ENCODE measurements around the gene TTN. TPM values are rescaled to one million over a fixed set of nuclear protein-coding genes. Genes with fewer than 3 reads are reported as not detected.

The TTN gene
- total and polyA plus RNA-seq, 2 of the 8 experiments (the other 6 are each of a cell fraction or from before 2014, with no cell fraction given) = 0.30 to 9.7 TPM

GRCh38 chr2:178756343-178756742 is 50.9 kb downstream of the TTN start:
- no peaks in the 10 kb centered on the region for H3K79me1 ChIP-seq (ENCODE audit: low read depth, low read length)
- no peaks in the 10 kb centered on the region for H3K79me2 ChIP-seq (ENCODE audit: control insufficient read depth in 1 of 2, insufficient read depth in 2 of 2, low read length in 2 of 2)
- H4K5ac ChIP-seq (ENCODE audit: insufficient read length, low read depth, low read length) = no peak overlapping the region
- H4K91ac ChIP-seq (replicated peaks; ENCODE audit: insufficient read length, low read length) = no peak overlapping the region
- H3K14ac ChIP-seq (ENCODE audit: insufficient read length) = no peak overlapping the region
- H2BK120ac ChIP-seq (replicated peaks; ENCODE audit: low read depth, low read length) = no peak overlapping the region
- no peaks in the 10 kb centered on the region for H3K36me3 ChIP-seq (ENCODE audit: control insufficient read depth in 2 of 4, insufficient read depth in 4 of 4, low read length in 3 of 4)
- WGBS, 2 experiments (ENCODE audit: extremely low coverage in 1 of 2, insufficient coverage in 1 of 2, insufficient read length in 1 of 2, insufficient replicate concordance in 2 of 2, low coverage in 1 of 2, low lambda C conversion rate in 2 of 2, missing lambda C conversion rate in 1 of 2) = 93% methylated on average over 7 of the region's 7 CpGs; no CpG with 5 or more reads in 1 of the 2 experiments
- no peak overlapping the region for H3K4ac ChIP-seq (replicated peaks; ENCODE audit: insufficient read length, low read depth, low read length)
- no peak overlapping the region for H2BK12ac ChIP-seq (ENCODE audit: low read depth, low read length)
- H3K27me3 ChIP-seq (replicated peaks in 1 of 4; ENCODE audit: control insufficient read depth in 3 of 4, extremely low read depth in 1 of 4, insufficient read depth in 3 of 4, low read length in 3 of 4) = no peaks in the 10 kb centered on the region
- H2BK20ac ChIP-seq (ENCODE audit: low read length) = no peak overlapping the region
- no peak overlapping the region for H2AFZ ChIP-seq (ENCODE audit: low read length)
- H3K4me2 ChIP-seq (ENCODE audit: insufficient read depth in 1 of 2, low read depth in 2 of 2, low read length in 2 of 2) = no peak overlapping the region
- H3K9me3 ChIP-seq (ENCODE audit: insufficient read depth in 2 of 2, low read depth in 1 of 2, low read length in 1 of 2) = no peaks in the 10 kb centered on the region
- H4K8ac ChIP-seq (ENCODE audit: extremely low read depth, insufficient read depth, low read length) = no peak overlapping the region
- ChIA-PET POLR2A (ENCODE audit: partially characterized antibody) (no interaction called here), CTCF (ENCODE audit: partially characterized antibody) (interaction anchor here (0.7 to 1.4 kb wide), 2 partner anchors 11 to 16 kb away, joined by 3 read pairs; no protein-coding TSS in a partner anchor)
- no peak overlapping the region for H2BK5ac ChIP-seq (ENCODE audit: low read depth, low read length)
- no peak overlapping the region for H3K4me3 ChIP-seq (ENCODE audit: extremely low read depth in 1 of 4, insufficient read depth in 2 of 4, low read depth in 3 of 4, low read length in 4 of 4)
- no peak overlapping the region for H3K27ac ChIP-seq (ENCODE audit: low read depth, low read length)
- H3K4me1 ChIP-seq (replicated peaks in 1 of 4; ENCODE audit: control insufficient read depth in 3 of 4, insufficient read depth in 4 of 4, low read length in 3 of 4) = no peaks in the 10 kb centered on the region
- no peaks in the 10 kb centered on the region for H3K23me2 ChIP-seq (ENCODE audit: low read depth, low read length)
- no peak overlapping the region for H2BK15ac ChIP-seq (ENCODE audit: low read length)
- H3K18ac ChIP-seq (ENCODE audit: extremely low read depth, low read length) = no peak overlapping the region
- no peak overlapping the region for H3K56ac ChIP-seq (replicated peaks; ENCODE audit: insufficient read length, low read depth, low read length)
- FAIRE-seq (no peak), DNase-seq (ENCODE audit: low read depth in 1 of 2, low spot score in 2 of 2) (no peak)
- H2AK5ac ChIP-seq (ENCODE audit: low read depth, low read length) = no peak overlapping the region
- peaks cover 0 to under 1% of the 10 kb centered on the region in 2 experiments for H4K20me1 ChIP-seq (replicated peaks in 1 of 2; ENCODE audit: control insufficient read depth in 1 of 2, insufficient read depth in 2 of 2, low read length in 2 of 2)
- no peak overlapping the region for H3K9ac ChIP-seq (replicated peaks in 1 of 4; ENCODE audit: extremely low read depth in 1 of 4, low read depth in 3 of 4, low read length in 3 of 4)
- H3K23ac ChIP-seq (ENCODE audit: insufficient read length) = no peak overlapping the region
- TF ChIP-seq CTBP2 (IDR thresholded peaks at IDR 0.05; ENCODE audit: borderline replicate concordance, insufficient read depth, insufficient read length, low read length) = no peak
- no peak for TF ChIP-seq CEBPB (IDR thresholded peaks at IDR 0.05; ENCODE audit: low read depth, low read length)
- TF ChIP-seq TBP (IDR thresholded peaks at IDR 0.05; ENCODE audit: low read depth, low read length) = no peak
- TF ChIP-seq ASH2L (IDR thresholded peaks at IDR 0.05; ENCODE audit: low read length) = no peak
- no peak for TF ChIP-seq HDAC6 (IDR thresholded peaks at IDR 0.05; ENCODE audit: low read depth, low read length)
- no peak for TF ChIP-seq FOSL1 (IDR thresholded peaks at IDR 0.05; ENCODE audit: insufficient read depth, low read depth, low read length)
- no peak for TF ChIP-seq CBX5 (IDR thresholded peaks at IDR 0.05; ENCODE audit: low read depth, low read length)
- TF ChIP-seq PHF8 (conservative IDR thresholded peaks at IDR 0.05; ENCODE audit: low read depth, low read length) = no peak
- no peak for TF ChIP-seq SAP30 (IDR thresholded peaks at IDR 0.05; ENCODE audit: insufficient read depth, insufficient replicate concordance, low read length)

Measured in H1 (cell line).